Subcutaneous abdominal adipose tissue (tissue), 5 donors: Measurements from ENCODE around the gene MIEN1.

Experiments used
- H3K27ac ChIP-seq: one replicate; pipeline ENCODE4 v1.7.0; 2013; ENCODE audit warnings: low read depth, mild to moderate bottlenecking, inconsistent platforms, low read length, moderate library complexity
- H3K27me3 ChIP-seq, 5 donors: one replicate each; pipeline ENCODE4 v1.7.0; 2013; ENCODE audit warnings: low read length in 5 of 5, inconsistent platforms in 1 of 5; ENCODE audit not compliant: control insufficient read depth in 5 of 5, insufficient read depth in 4 of 5
- H3K36me3 ChIP-seq, 5 donors: one replicate each; pipeline ENCODE4 v1.7.0; 2013; ENCODE audit warnings: low read length in 5 of 5; ENCODE audit not compliant: control insufficient read depth in 5 of 5, insufficient read depth in 5 of 5
- H3K4me1 ChIP-seq, 5 donors: one replicate each; pipeline ENCODE4 v1.7.0; 2013; ENCODE audit warnings: low read length in 5 of 5, mild to moderate bottlenecking in 3 of 5, moderate library complexity in 1 of 5; ENCODE audit not compliant: control insufficient read depth in 5 of 5, insufficient read depth in 5 of 5
- H3K4me3 ChIP-seq, 5 donors: one replicate each; pipeline ENCODE4 v1.7.0; 2013; ENCODE audit warnings: low read length in 5 of 5, low read depth in 1 of 5
- H3K9ac ChIP-seq, 5 donors: one replicate each; pipeline ENCODE4 v1.7.0; 2013; ENCODE audit warnings: low read length in 5 of 5, mild to moderate bottlenecking in 4 of 5, moderate library complexity in 3 of 5
- H3K9me3 ChIP-seq, 5 donors: one replicate each; pipeline ENCODE4 v1.7.0; 2013; ENCODE audit warnings: low read length in 5 of 5; ENCODE audit not compliant: control insufficient read depth in 5 of 5
- donor health status: healthy.
- donor health status: healthy.
- donor health status: healthy.
- donor health status: healthy.
- donor health status: healthy.

The MIEN1 gene

DNA sequence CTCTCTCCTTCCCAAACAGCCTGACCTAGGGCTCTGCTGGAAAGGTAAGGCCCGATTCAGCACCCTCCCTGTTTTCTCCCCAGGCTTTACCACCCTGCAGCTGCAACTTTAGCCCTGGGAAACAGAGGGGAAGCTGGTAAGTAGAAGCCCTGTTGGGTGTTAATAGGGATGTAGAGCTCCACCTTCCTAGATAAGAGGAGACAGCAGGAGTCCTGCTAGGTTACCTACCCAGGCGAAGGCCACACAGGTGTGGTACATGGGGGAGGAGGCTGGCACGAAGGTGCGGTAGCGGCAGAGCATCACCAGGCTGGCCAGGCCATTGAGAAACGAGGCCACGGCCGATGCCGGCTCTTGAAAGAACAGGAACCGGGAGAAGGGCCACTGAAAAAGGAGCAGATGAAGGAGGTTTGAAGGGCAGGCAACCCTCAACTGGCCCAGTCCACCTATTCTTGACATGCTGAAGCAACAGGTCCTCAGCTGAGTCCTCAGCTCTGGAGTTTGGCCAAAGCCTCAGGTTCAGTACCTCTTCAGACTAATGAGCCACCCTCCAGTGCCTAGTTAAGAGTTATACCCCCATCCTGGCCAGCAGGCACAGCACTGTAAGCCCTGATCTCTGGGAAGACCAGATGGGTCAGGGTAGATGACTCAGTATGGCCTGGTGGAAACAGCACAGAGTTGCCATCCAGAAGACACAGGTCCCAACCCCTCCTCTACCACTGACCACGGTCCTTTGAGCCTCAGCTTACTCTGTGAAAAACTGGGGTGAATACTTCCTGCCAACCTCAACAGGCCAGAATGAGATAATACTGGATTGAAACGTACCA is 45.8 kb downstream of the MIEN1 start:
- Histone ChIP-seq H3K27ac (no peak overlapping the region), H3K4me3 (no peak overlapping the region), H3K36me3 (peaks cover 0 to 39% (median 25%) of the 10 kb centered on the region in 5 donors)

DNA sequence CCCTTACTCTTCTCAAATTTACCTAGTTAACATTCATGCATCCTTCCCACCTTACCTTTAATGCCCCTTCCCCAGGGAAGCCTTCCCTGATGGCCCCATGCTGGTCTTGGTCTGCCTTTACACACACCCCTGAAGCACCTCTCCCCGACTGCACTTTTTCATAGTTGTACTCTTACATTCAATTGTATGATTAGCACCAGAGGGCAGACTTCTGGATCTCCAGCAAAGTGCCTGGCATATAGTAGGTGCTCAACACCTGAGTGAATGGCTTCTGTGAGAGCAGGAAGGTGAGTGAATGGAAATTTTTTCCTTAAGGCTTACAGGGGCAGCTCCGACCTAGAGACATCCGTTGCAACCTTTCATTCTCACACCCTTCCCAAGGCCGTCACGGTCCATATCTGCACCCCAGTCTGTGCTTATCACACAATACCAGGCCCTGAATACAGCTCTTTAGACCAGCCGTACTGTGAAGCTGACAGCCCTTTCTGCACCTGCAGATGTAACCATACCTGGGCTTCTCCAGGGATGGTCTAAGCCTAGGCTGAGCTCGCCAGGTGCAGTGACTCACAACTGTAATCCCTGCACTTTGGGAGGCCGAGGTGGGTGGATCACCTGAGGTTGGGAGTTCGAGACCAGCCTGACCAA is 46.9 kb downstream of the MIEN1 start:
- Histone ChIP-seq H3K4me3 (no peak overlapping the region), H3K9ac (no peak overlapping the region), H3K4me1 (peaks cover 0 to 27% (median 11%) of the 10 kb centered on the region in 5 donors), H3K9me3 (no peaks in the 10 kb centered on the region), H3K36me3 (peaks cover 0 to 44% (median 29%) of the 10 kb centered on the region in 5 donors), H3K27ac (no peak overlapping the region), H3K27me3 (no peaks in the 10 kb centered on the region)

More for the DNA sequence above, 45.8 kb downstream of the MIEN1 start:
- H3K9me3 ChIP-seq, result no peaks in the 10 kb centered on the region
- H3K27me3 ChIP-seq, result no peaks in the 10 kb centered on the region
- H3K9ac ChIP-seq, result no peak overlapping the region
- peaks cover 2 to 28% (median 18%) of the 10 kb centered on the region in 5 donors for H3K4me1 ChIP-seq

DNA sequence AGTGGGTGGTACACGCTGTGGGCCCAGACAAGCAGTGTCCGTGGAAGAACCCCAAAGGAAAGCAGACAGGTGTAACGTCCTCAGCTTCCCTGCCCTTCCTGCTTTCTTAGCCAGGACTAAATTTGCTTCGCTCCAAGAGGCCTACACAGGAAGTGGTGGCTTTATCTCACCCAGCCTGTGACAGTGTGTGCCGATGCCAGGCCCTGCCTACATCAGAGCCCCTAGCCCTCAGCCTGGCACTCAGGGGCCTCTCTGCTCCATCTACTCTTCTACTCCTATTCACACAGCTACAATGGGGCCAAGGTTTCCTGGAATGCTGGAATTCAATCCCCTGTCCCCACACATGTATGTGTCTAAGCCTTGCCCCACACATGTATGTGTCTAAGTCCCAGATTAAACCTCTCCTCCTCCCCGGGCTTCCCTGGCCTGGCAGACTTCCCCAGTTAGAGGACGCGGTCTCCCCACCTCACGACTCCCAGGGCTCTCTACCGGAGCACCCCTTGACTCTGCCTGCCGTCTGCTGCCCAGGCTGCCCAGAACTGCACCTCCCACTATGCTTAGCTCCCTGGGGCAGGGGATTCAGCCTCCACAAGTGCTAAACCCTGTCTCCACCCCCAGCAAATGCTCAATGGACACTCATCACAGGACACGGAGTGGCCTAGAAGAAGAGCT is 50.7 kb downstream of the MIEN1 start:
- Histone ChIP-seq H3K27me3 (no peaks in the 10 kb centered on the region), H3K27ac (no peak overlapping the region), H3K9ac (peak overlapping the region in 1 of 5 donors; percentile 21)

More for the DNA sequence above, 50.7 kb downstream of the MIEN1 start:
- no peak overlapping the region for H3K4me3 ChIP-seq
- no peaks in the 10 kb centered on the region for H3K9me3 ChIP-seq
- peaks cover 3 to 31% (median 13%) of the 10 kb centered on the region in 5 donors for H3K4me1 ChIP-seq
- peaks cover 0 to 52% (median 26%) of the 10 kb centered on the region in 5 donors for H3K36me3 ChIP-seq
